A673 (cell line): ENCODE measurements around the gene SHC3.

Experiments
- CTCF ChIP-seq: fragments of 300-800, 200-600 bp; sonication (generic); conservative IDR thresholded peaks from 2 replicates; pipeline ENCODE4 v1.5.1; 2017; ENCODE audit warnings: low read depth, mild to moderate bottlenecking, antibody characterized with exemption, low read length, moderate library complexity, mixed read lengths
- EZH2 ChIP-seq: fragments of 200-600 bp; sonication (generic); IDR thresholded peaks from 2 replicates; pipeline ENCODE4 v1.6.1; 2017; ENCODE audit warnings: borderline replicate concordance, low read depth, mild to moderate bottlenecking, mixed read lengths, antibody characterized with exemption, low read length; ENCODE audit not compliant: poor library complexity, severe bottlenecking

GRCh38 chr9:89096807-89097206 lies 81.8 kb downstream of the SHC3 start:
- no peak for TF ChIP-seq EZH2
- peak; percentile 40 for TF ChIP-seq CTCF
